Stimulated activated naive CD8-positive, alpha-beta T cell treated with anti-CD3 and anti-CD28 coated beads, Interleukin-15, amount 100 ng/mL, for 72 hours (primary cell): ENCODE results near the gene MFSD2A.
"Not testable (repeated sequence)": the region's sequence is repeated elsewhere in the genome, so short reads cannot be mapped to it uniquely, and the experiment has no call there.

Source experiments
- ATAC-seq: fragments of 150-1000 bp; cut with Tn5 transposase; 2 replicates; pipeline ENCODE4 v1.10.0; 2021; ENCODE audit warnings: mild to moderate bottlenecking, moderate library complexity
- DNase-seq, 2 donors: peaks; one replicate each; pipeline ENCODE4 v3.0.0; 2021 to 2022
- H3K27ac Mint-ChIP-seq, 2 donors: one replicate each; pipeline ENCODE4 v1.8.0; 2022; ENCODE audit warnings: mild to moderate bottlenecking in 2 of 2, mixed read lengths in 2 of 2, moderate library complexity in 2 of 2
- H3K27me3 Mint-ChIP-seq: one replicate; pipeline ENCODE4 v1.8.0; 2022; ENCODE audit warnings: mixed read lengths
- H3K4me1 Mint-ChIP-seq: one replicate; pipeline ENCODE4 v1.8.0; 2022; ENCODE audit warnings: mild to moderate bottlenecking, mixed read lengths
- H3K4me3 Mint-ChIP-seq, 2 donors: one replicate each; pipeline ENCODE4 v1.8.0; 2022; ENCODE audit warnings: mild to moderate bottlenecking in 2 of 2, mixed read lengths in 2 of 2, moderate library complexity in 1 of 2
- H3K9me3 Mint-ChIP-seq, 2 donors: one replicate each; pipeline ENCODE4 v1.8.0; 2022; ENCODE audit warnings: mixed read lengths in 2 of 2

MFSD2A gene

DNA sequence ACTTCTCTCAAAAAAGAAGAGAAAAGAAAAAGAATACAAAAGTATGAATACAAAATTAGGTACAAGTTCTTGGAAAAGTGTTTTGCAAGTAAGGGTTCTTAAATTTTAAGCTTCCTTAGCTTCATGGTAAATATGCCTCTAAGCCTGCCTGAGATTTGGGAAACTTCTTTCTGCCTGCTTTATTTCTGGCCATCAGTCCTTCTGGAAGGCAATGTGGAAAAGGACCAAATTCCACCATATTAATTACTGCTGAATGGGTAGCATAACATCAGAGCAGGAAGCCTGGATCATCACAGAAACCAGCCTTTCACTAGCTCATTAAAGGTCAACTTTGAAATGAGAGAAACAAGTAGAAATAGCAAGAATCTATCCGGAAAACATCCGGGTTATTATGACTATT lies 46.5 kb downstream of the MFSD2A start:
- H3K4me3 Mint-ChIP-seq, result no peak overlapping the region
- H3K9me3 Mint-ChIP-seq, result no peaks in the 10 kb centered on the region
- H3K27me3 Mint-ChIP-seq, result no peaks in the 10 kb centered on the region
- ATAC-seq, result no peak
- peak overlapping the region in 1 of 2 donors; percentile 80 for H3K27ac Mint-ChIP-seq
- H3K4me1 Mint-ChIP-seq, result peaks cover 6% of the 10 kb centered on the region
- no peak for DNase-seq

- no peak overlapping the region for H3K27ac Mint-ChIP-seq
- no peak for ATAC-seq
Measured at GRCh38 chr1:40003156-40004093, 48.5 kb downstream of the MFSD2A start.

DNA sequence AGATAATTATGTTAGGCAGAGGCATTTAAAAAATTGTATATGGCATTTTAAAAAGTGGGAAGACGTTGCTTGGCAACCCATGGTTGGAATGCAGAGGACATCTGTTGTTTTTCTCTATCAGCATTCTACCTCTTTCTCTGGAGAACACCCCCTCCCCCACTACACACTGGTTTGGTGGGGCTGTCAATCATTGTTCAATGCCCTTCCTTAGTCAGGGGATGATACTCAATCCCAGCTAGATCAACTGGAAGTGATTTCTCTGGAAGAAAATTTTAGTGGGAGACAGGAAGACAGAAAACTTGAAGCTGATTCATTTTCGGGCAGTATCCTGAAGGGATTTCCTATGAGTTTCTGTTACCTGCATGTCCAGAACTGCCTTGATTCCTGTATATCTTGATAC lies 49.9 kb downstream of the MFSD2A start:
- H3K27me3 Mint-ChIP-seq, result no peaks in the 10 kb centered on the region
- no peaks in the 10 kb centered on the region for H3K4me1 Mint-ChIP-seq
- DNase-seq (no peak), ATAC-seq (no peak)
- no peak overlapping the region for H3K4me3 Mint-ChIP-seq
- H3K27ac Mint-ChIP-seq, result no peak overlapping the region
- no peaks in the 10 kb centered on the region for H3K9me3 Mint-ChIP-seq

More at GRCh38 chr1:40003156-40004093, 48.5 kb downstream of the MFSD2A start:
- Mint-ChIP-seq H3K27me3 (no peaks in the 10 kb centered on the region), H3K9me3 (no peaks in the 10 kb centered on the region), H3K4me1 (no peaks in the 10 kb centered on the region), H3K4me3 (no peak overlapping the region)
- DNase-seq, result no peak

GRCh38 chr1:40007481-40008034 lies 52.6 kb downstream of the MFSD2A start:
- not testable (repeated sequence) for H3K4me1 Mint-ChIP-seq, DNase-seq, ATAC-seq, H3K4me3 Mint-ChIP-seq, H3K27ac Mint-ChIP-seq, H3K27me3 Mint-ChIP-seq
- H3K9me3 Mint-ChIP-seq, result peaks cover 0 to 10% of the 10 kb centered on the region in 2 donors

DNA sequence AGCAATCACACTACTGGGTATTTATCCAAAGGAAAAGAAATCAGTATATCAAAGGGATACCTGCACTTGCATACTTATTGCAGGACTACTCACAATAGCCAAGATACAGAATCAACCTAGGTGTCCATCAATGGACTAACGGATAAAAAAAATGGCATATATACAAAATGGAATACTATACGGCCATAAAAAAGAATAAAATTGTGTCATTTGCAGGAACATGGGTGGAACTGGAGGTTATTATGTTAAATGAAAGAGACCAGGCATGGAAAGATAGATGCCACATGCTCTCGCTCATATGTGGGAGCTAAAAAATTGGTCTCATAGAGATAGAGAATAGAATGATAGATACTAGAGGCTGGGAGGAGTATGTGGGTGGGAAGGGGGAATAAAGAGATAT lies 56.3 kb downstream of the MFSD2A start:
- no peak for ATAC-seq
- H3K27me3 Mint-ChIP-seq, result no peaks in the 10 kb centered on the region
- peaks cover 5% of the 10 kb centered on the region for H3K4me1 Mint-ChIP-seq
- no peak overlapping the region for H3K4me3 Mint-ChIP-seq
- H3K9me3 Mint-ChIP-seq, result peaks cover 0 to 10% of the 10 kb centered on the region in 2 donors
- H3K27ac Mint-ChIP-seq, result no peak overlapping the region
- no peak for DNase-seq

- no peak for DNase-seq
- ATAC-seq, result peak; percentile 55
- Mint-ChIP-seq H3K27me3 (no peaks in the 10 kb centered on the region), H3K4me1 (peaks cover 5% of the 10 kb centered on the region), H3K4me3 (no peak overlapping the region), H3K9me3 (peaks cover 4 to 10% of the 10 kb centered on the region in 2 donors), H3K27ac (no peak overlapping the region)
Measured at GRCh38 chr1:40014253-40014706, 59.3 kb downstream of the MFSD2A start.

GRCh38 chr1:40014812-40015594 lies 60.1 kb downstream of the MFSD2A start:
- no peak overlapping the region for H3K4me3 Mint-ChIP-seq
- peaks cover 4 to 10% of the 10 kb centered on the region in 2 donors for H3K9me3 Mint-ChIP-seq
- H3K4me1 Mint-ChIP-seq, result peaks cover 5% of the 10 kb centered on the region
- no peak overlapping the region for H3K27ac Mint-ChIP-seq
- ATAC-seq (no peak), DNase-seq (no peak)
- H3K27me3 Mint-ChIP-seq, result no peaks in the 10 kb centered on the region

GRCh38 chr1:40017951-40018575 lies 63.1 kb downstream of the MFSD2A start:
- Mint-ChIP-seq H3K27ac (no peak overlapping the region), H3K27me3 (no peaks in the 10 kb centered on the region), H3K9me3 (peaks cover 0 to 4% of the 10 kb centered on the region in 2 donors), H3K4me1 (peaks cover 5% of the 10 kb centered on the region), H3K4me3 (no peak overlapping the region)
- ATAC-seq (no peak), DNase-seq (no peak)
